HK-2 (cell line): ENCODE data around the gene DNTTIP2.
"Not testable (repeated sequence)": the region's sequence is repeated elsewhere in the genome, so short reads cannot be mapped to it uniquely, and the experiment has no call there.

Experiments
- DNase-seq: peaks from one replicate; pipeline ENCODE4 v3.0.0-alpha.2; 2018; ENCODE audit not compliant: unreplicated experiment

The DNTTIP2 gene

GRCh38 chr1:93877529-93877928 is 1.5 kb downstream of the DNTTIP2 start:
- no peak for DNase-seq

- no peak for DNase-seq
Measured at GRCh38 chr1:93876244-93876643, 2.8 kb downstream of the DNTTIP2 start.

- DNase-seq, result no peak
Measured at GRCh38 chr1:93874025-93874651, 4.9 kb downstream of the DNTTIP2 start.

- DNase-seq, result no peak
Measured at GRCh38 chr1:93871366-93871765, 7.6 kb downstream of the DNTTIP2 start.

GRCh38 chr1:93869653-93870052 is 9.4 kb downstream of the DNTTIP2 start:
- DNase-seq, result no peak

GRCh38 chr1:93868492-93868891 is 10.5 kb downstream of the DNTTIP2 start:
- DNase-seq, result not testable (repeated sequence)

- no peak for DNase-seq
Measured at GRCh38 chr1:93865253-93865652, 13.8 kb downstream of the DNTTIP2 start.

- no peak for DNase-seq
Measured at GRCh38 chr1:93864175-93864574, 14.8 kb downstream of the DNTTIP2 start.

GRCh38 chr1:93857653-93858052 is 21.4 kb downstream of the DNTTIP2 start:
- not testable (repeated sequence) for DNase-seq

GRCh38 chr1:93855983-93856382 is 23.0 kb downstream of the DNTTIP2 start:
- not testable (repeated sequence) for DNase-seq

GRCh38 chr1:93853940-93854339 is 25.1 kb downstream of the DNTTIP2 start:
- DNase-seq, result no peak

GRCh38 chr1:93851878-93852277 is 27.1 kb downstream of the DNTTIP2 start:
- no peak for DNase-seq

- DNase-seq, result no peak
Measured at GRCh38 chr1:93851327-93851712, 27.7 kb downstream of the DNTTIP2 start.

GRCh38 chr1:93850687-93851326 is 28.2 kb downstream of the DNTTIP2 start:
- DNase-seq, result peak; percentile 50

- DNase-seq, result no peak
Measured at GRCh38 chr1:93848350-93848883, 30.6 kb downstream of the DNTTIP2 start.

GRCh38 chr1:93847811-93848288 is 31.2 kb downstream of the DNTTIP2 start:
- peak; percentile 73 for DNase-seq

- peak; percentile 91 for DNase-seq
Measured at GRCh38 chr1:93846992-93847810, 31.8 kb downstream of the DNTTIP2 start.

GRCh38 chr1:93846206-93846991 is 32.6 kb downstream of the DNTTIP2 start:
- DNase-seq, result peak; percentile 88

- peak; percentile 57 for DNase-seq
Measured at GRCh38 chr1:93845538-93846205, 33.3 kb downstream of the DNTTIP2 start.

- peak; percentile 18 for DNase-seq
Measured at GRCh38 chr1:93844262-93845045, 34.6 kb downstream of the DNTTIP2 start.
